SK-N-SH (cell line): ENCODE data around the gene GPR34.

ENCODE experiments used
- EP300 ChIP-seq, 2 experiments: IDR thresholded peaks; 2 replicates each; pipeline versions ENCODE4 v1.4.0 to v1.6.1; 2012; ENCODE audit warnings: borderline replicate concordance in 1 of 2, low read depth in 1 of 2, low read length in 1 of 2
- POLR2AphosphoS5 ChIP-seq: IDR thresholded peaks from 2 replicates; pipeline ENCODE4 v1.6.1; 2012; ENCODE audit warnings: low read depth, low read length
- TF ChIP-seq, protein P1 (sequence below): fragments of 200-600 bp; sonication (generic); IDR thresholded peaks from 2 replicates; pipeline ENCODE4 v1.6.1; 2017; ENCODE audit warnings: antibody characterized with exemption, mild to moderate bottlenecking, moderate library complexity

DNA sequence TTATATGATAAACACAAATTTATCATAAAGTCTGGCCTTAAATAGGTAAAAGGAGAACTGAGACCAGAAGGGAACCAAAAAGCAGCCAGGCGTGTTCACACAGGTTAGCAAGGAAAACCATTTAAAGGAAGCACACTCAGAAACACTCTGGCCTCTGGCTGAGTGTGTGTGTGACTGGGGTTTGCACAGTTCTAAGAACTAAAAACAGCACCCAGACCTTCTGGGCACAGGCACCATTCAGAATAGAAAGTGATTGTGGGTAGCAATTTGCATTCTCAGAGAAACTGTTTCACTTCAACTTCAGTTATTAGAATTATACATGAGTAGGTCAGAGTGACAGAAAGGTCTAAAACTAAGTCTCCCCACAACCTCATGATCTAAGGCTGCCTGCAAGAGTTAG, 45.2 kb downstream of the GPR34 start:
- TF ChIP-seq POLR2AphosphoS5 (no peak), EP300 (IDR thresholded peaks at IDR 0.05; ENCODE audit: borderline replicate concordance in 1 of 2, low read depth in 1 of 2, low read length in 1 of 2) (no peak)
- TF ChIP-seq, protein P1, sequence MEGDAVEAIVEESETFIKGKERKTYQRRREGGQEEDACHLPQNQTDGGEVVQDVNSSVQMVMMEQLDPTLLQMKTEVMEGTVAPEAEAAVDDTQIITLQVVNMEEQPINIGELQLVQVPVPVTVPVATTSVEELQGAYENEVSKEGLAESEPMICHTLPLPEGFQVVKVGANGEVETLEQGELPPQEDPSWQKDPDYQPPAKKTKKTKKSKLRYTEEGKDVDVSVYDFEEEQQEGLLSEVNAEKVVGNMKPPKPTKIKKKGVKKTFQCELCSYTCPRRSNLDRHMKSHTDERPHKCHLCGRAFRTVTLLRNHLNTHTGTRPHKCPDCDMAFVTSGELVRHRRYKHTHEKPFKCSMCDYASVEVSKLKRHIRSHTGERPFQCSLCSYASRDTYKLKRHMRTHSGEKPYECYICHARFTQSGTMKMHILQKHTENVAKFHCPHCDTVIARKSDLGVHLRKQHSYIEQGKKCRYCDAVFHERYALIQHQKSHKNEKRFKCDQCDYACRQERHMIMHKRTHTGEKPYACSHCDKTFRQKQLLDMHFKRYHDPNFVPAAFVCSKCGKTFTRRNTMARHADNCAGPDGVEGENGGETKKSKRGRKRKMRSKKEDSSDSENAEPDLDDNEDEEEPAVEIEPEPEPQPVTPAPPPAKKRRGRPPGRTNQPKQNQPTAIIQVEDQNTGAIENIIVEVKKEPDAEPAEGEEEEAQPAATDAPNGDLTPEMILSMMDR = no peak
